CD4-positive, alpha-beta T cell treated with Interleukin-4 for 1 hour (primary cell): ENCODE results near the gene MMRN2.

ENCODE experiments used
- DNase-seq, 2 donors: peaks; one replicate each; pipeline ENCODE4 v3.0.0-alpha.2; 2020 to 2022

The MMRN2 gene

DNA sequence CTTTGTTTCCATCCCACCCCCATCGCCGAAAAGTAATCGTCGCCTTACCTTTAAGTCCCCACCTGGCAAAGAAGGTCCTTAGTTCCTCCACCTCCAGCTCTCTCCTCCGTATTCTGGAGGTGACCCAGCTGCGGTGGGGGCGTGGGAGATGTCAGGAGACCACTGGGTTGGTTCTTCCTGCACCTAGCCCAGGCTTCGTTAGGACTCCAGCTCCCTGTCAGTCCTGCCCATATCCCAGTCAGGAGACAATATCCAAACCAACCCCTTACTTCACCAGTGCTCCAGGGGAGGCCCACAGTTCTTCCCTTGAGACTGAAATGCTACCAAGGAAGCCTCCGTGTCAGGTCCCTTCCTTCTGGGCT, 11.6 kb upstream of the MMRN2 start:
- DNase-seq = no peak

GRCh38 chr10:86968271-86968993, 11.0 kb upstream of the MMRN2 start, which contains the start of gene ADIRF:
TSS of gene ADIRF (plus strand) at chr10:86968482. CDS start at chr10:86968545, 63 bp downstream.
- no peak for DNase-seq

DNA sequence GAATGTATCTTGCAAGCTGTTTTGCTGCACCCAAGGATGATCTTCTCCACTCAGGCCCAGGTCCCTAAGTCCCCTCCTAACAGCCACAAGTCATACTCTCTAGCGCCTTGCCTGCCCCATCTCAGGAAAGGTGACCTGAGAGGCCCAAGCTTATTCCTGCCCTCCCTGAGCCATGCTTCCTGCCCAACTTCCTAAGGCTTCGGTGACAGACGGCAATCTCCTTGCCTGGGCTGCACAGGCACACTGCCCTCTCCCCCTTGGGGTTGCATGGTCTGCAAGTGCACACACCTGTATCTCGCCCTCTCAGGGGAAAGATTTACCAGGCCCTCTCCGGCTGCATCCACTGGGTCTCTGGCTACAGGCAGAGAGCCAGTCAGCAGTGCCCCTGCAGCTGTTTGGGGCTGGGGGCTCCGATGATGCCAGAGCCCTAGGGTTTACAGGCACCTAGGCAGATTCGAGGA, 10.1 kb upstream of the MMRN2 start:
- no peak for DNase-seq

DNA sequence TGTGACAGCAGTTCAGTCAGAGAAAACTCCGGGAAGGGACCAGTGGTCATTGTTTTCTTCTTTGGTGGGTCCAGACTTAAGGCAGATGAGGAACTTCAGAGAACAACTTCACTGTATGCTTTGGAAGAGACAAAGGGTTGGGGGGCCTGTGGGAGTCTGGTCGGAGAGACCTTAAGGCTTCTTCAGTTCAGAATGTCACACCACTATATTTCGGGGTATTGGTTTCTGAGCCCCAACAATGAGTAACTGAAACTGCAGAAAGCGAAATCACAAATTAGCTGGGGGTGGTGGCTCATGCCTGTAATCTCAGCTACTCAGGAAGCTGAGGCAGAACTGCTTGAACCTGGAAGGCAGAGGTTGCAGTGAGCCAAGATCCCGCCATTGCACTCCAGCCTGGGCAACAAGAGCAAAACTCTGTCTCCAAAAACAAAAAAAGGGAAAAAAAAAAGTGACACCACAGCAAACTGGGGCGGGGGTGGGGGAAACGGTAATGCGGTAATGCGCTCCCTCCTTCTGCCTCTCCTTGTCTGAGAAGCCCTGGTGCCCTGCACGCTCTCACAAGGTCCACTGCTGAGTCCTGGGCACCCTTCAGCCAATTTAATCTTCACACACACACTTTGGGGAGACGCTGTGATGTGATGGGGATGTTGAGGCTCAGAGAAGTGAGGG, 8.7 kb upstream of the MMRN2 start:
- DNase-seq = peak in 1 of 2 donors; percentile 7

DNA sequence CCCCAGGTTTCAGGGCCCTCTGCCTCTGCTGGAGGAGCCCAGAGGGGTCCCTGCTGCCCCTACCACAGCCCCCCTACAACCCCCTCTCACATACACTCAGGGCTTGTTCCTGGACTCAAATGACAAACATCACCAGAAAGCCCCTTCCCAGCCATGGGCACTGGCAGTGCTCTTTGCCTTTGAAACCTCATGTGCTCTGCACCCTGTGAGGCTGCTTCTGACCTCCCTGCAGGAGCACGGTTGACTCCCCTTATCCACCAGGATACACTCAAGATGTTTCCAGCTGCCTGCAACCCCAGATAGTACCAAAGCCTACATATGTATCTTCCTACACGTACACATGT, 7.4 kb upstream of the MMRN2 start:
- no peak for DNase-seq

DNA sequence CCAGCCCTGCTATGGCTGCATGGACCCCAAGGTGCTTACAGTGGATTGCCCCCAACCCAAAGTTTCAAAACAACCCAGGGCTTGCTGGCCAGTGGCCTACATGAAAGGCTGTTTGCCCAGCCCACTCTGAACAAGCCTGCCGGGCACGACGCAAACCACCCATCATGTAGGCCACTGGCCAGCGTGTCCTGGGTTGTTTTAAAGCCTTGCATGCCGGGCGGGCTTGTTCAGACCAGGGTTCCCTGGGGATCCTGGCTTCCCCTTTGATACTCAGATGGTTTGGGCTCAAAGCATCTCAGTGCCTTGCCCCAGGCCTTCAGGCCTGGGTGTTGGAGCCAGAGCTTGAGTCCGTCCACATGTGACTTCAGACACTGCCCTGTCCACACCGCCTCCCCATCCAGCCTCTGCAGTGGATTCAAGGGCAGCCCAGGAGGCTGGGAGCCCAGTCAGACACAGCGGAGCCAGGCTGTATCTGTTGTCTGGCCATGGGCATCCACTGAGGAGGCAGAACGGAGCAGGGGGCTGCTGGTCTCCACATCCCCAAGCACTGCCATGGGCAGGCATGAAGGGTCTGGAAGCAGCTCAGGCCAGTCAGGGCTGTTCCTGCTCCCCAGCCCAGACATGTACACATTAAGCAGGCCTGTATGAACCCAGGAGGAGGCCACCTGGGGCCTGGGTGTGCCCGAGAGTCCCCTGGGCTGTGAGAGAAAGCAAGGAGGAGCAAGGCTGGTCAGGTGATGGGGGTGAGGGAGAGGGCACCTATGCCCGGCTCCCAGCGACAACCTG, 6.8 kb upstream of the MMRN2 start:
- peak in 1 of 2 donors; percentile 10 for DNase-seq

GRCh38 chr10:86963341-86963919, 6.0 kb upstream of the MMRN2 start:
- DNase-seq = peak in 1 of 2 donors; percentile 4

DNA sequence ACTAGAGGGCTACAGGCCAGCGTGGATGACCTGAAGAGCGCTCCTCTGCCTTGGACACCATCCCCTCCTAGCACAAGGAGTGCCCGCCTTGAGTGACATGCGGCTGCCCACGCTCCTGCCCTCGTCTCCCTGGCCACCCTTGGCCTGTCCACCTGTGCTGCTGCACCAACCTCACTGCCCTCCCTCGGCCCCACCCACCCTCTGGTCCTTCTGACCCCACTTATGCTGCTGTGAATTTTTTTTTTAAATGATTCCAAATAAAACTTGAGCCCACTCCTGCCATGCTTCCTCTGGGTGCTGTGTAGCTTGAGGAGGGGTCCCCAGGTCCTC, 5.5 kb upstream of the MMRN2 start:
- peak in 1 of 2 donors; percentile 4 for DNase-seq

- DNase-seq = no peak
Observed at GRCh38 chr10:86962136-86962980, 4.9 kb upstream of the MMRN2 start.

DNA sequence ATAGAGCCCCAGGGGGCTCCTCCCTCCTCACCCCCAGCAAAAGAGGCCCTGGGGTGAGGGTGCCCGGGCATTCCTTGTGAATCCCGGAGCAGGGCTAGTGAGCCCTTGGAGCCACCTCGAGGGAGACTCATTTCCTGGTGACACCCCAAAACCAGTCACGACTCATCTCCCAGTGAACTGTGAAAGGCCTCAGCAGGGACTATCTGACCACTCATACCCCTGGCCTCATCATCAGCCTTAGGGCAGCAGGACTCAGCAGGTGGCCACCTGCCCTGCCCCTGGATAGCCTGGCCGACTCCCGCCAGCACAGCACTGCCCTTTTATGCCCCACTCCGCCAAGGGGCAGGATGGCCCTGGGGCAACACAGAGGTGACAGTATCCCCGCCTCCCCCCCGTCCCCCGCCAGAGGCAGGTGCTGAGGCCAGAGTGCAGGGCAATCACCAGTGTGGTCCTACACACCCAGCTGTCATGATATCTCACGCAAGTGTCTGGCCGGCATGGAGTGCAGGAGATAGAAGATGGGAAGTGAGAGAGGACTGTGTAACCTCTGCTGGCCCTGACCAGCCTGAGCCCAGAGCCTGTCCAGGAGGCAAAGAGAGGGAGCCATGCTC, 4.2 kb upstream of the MMRN2 start:
- no peak for DNase-seq

DNA sequence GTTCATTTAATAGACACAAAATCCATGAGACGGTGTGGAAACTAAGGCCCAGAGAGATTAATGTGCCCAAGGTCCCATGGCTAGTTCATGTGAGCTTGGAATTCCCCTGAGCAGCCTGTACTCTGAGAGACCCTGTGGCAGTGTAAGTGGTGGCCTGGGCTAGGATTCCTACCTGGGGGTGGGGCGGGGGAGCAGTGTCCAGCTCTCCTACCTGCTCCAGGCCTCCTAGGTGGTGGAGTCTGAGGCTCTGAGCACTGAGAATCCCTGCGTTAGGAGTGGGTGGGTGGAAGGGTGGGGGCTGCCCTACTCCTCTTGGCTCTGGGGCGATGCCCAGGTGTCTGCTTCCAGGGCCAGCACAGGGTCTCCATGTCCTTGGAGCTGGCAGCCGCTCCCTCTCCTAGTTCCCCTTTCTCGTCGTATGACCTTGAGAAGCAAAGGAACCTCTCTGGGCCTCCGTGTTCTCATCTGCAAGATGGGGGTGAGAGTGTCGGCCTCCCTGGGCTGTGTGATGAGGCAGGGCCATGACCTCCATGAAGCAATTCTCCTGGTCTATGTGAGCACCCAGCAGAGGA, 3.5 kb upstream of the MMRN2 start:
- DNase-seq = no peak

GRCh38 chr10:86960003-86960862, 2.8 kb upstream of the MMRN2 start:
- DNase-seq = peak; percentile 35 to 61

GRCh38 chr10:86959737-86960002, 2.3 kb upstream of the MMRN2 start:
- DNase-seq = no peak

GRCh38 chr10:86958901-86959736, 1.7 kb upstream of the MMRN2 start:
- DNase-seq = no peak

DNA sequence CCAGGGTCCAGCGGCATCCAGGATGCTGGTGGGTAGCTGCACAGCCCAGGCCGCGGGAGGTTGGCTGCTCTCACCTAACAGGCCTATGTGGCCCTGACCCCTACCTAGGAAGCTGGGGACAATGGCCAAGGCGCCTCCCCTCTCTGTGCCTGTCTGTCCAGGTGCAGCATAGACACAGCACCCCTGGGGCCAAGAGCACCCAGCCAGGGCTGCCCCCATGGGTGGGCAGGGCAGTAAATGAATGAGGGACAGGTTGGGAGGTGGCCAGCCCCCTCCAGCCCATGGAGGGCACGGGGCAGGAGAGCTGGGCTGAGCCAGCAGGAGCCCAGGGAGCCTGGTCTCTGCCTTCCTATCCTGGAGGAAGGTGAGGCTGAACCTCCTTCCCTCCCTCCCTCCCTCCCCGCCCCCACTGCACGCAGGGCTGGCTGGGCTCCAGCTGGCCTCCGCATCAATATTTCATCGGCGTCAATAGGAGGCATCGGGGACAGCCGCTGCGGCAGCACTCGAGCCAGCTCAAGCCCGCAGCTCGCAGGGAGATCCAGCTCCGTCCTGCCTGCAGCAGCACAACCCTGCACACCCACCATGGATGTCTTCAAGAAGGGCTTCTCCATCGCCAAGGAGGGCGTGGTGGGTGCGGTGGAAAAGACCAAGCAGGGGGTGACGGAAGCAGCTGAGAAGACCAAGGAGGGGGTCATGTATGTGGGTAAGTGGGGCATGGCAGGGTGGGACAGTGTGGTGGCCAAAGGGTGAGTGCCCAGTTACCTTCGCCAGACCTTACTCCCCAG, 893 bp upstream of the MMRN2 start, which contains the start of gene SNCG:
Gene SNCG, plus strand, starts transcription at position 484 of the 785 bp plus-strand sequence. Its CDS starts 99 bp downstream, at position 583.
- DNase-seq = no peak

DNA sequence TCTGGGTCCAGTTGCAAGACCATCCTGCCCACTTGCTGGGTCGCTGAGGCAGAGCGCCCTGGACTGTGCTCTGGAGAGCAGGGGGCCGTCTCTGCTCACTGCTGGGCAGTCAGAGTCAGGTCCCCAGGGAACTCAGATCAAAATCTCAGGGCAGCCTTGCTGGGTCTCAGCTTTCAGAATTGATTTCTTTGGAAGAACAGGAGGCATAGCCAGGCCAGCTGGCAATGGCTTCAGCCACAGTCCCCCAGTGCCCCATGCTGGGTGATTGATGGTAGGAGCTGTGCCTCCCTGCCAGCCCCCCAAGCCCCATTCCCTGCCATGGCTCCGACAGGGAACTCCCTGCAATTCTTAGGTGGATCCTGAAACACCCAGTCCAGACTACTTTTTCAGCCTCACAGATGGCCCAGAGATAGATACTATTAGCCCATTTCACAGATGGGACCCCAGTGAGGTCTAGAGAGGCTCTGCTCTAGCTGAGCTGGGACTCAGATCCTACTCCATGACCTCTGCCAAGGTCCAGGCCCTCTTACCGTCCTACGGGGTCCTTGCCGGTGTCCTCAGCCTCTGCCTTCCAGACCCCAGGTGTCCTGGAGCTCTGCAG, 467 bp downstream of the MMRN2 start:
- no peak for DNase-seq

GRCh38 chr10:86956195-86956847, 1.1 kb downstream of the MMRN2 start:
- no peak for DNase-seq
